ENCODE data around the gene CFAP90. TPM values are rescaled to one million over a fixed set of nuclear protein-coding genes. Genes with fewer than 3 reads are reported as not detected.

The CFAP90 gene
- total RNA-seq, 1 donor from 2014 or later, result 0.68 TPM

GRCh38 chr5:7842531-7842930 lies 8.4 kb downstream of the CFAP90 start:
- DNase-seq (ENCODE audit: low read depth, low spot score), result no peak
- Mint-ChIP-seq H3K36me3 (ENCODE audit: low read depth) (no peaks in the 10 kb centered on the region), H3K4me1 (no peaks in the 10 kb centered on the region), H3K4me3 (no peak overlapping the region), H3K9me3 (peaks cover 7% of the 10 kb centered on the region), H3K27ac (ENCODE audit: unreplicated experiment) (no peak overlapping the region), H3K27me3 (ENCODE audit: low read depth) (peaks cover 14% of the 10 kb centered on the region)
- TF ChIP-seq CTCF (conservative IDR thresholded peaks at IDR 0.05), result no peak

GRCh38 chr5:7837403-7837802 lies 13.5 kb downstream of the CFAP90 start:
- H3K9me3 Mint-ChIP-seq, result peaks cover 7% of the 10 kb centered on the region
- no peaks in the 10 kb centered on the region for H3K4me1 Mint-ChIP-seq
- H3K36me3 Mint-ChIP-seq (ENCODE audit: low read depth), result no peaks in the 10 kb centered on the region
- no peaks in the 10 kb centered on the region for H3K27me3 Mint-ChIP-seq (ENCODE audit: low read depth)
- no peak overlapping the region for H3K4me3 Mint-ChIP-seq
- DNase-seq (ENCODE audit: low read depth, low spot score), result no peak
- no peak for TF ChIP-seq CTCF (conservative IDR thresholded peaks at IDR 0.05)
- H3K27ac Mint-ChIP-seq (ENCODE audit: unreplicated experiment), result no peak overlapping the region

GRCh38 chr5:7834982-7835381 lies 16.0 kb downstream of the CFAP90 start:
- TF ChIP-seq CTCF (conservative IDR thresholded peaks at IDR 0.05), result no peak
- H3K27me3 Mint-ChIP-seq (ENCODE audit: low read depth), result no peaks in the 10 kb centered on the region
- H3K4me1 Mint-ChIP-seq, result no peaks in the 10 kb centered on the region
- H3K9me3 Mint-ChIP-seq, result no peaks in the 10 kb centered on the region
- no peaks in the 10 kb centered on the region for H3K36me3 Mint-ChIP-seq (ENCODE audit: low read depth)
- no peak overlapping the region for H3K4me3 Mint-ChIP-seq
- DNase-seq (ENCODE audit: low read depth, low spot score), result no peak
- no peak overlapping the region for H3K27ac Mint-ChIP-seq (ENCODE audit: unreplicated experiment)

- TF ChIP-seq CTCF (conservative IDR thresholded peaks at IDR 0.05), result no peak
- no peak overlapping the region for H3K27ac Mint-ChIP-seq (ENCODE audit: unreplicated experiment)
- no peak for DNase-seq (ENCODE audit: low read depth, low spot score)
- no peaks in the 10 kb centered on the region for H3K27me3 Mint-ChIP-seq (ENCODE audit: low read depth)
- H3K4me1 Mint-ChIP-seq, result no peaks in the 10 kb centered on the region
- no peaks in the 10 kb centered on the region for H3K9me3 Mint-ChIP-seq
- no peaks in the 10 kb centered on the region for H3K36me3 Mint-ChIP-seq (ENCODE audit: low read depth)
- H3K4me3 Mint-ChIP-seq, result no peak overlapping the region
These were observed 22.7 kb downstream of the CFAP90 start for GRCh38 chr5:7828269-7828668.

- H3K36me3 Mint-ChIP-seq (ENCODE audit: low read depth), result no peaks in the 10 kb centered on the region
- no peak for DNase-seq (ENCODE audit: low read depth, low spot score)
- no peaks in the 10 kb centered on the region for H3K27me3 Mint-ChIP-seq (ENCODE audit: low read depth)
- no peak overlapping the region for H3K4me3 Mint-ChIP-seq
- H3K27ac Mint-ChIP-seq (ENCODE audit: unreplicated experiment), result no peak overlapping the region
- no peaks in the 10 kb centered on the region for H3K4me1 Mint-ChIP-seq
- TF ChIP-seq CTCF (conservative IDR thresholded peaks at IDR 0.05), result no peak
- no peaks in the 10 kb centered on the region for H3K9me3 Mint-ChIP-seq
These were observed 23.3 kb downstream of the CFAP90 start for GRCh38 chr5:7827610-7828009.

- no peaks in the 10 kb centered on the region for H3K27me3 Mint-ChIP-seq (ENCODE audit: low read depth)
- no peak overlapping the region for H3K27ac Mint-ChIP-seq (ENCODE audit: unreplicated experiment)
- no peak overlapping the region for H3K4me3 Mint-ChIP-seq
- DNase-seq (ENCODE audit: low read depth, low spot score), result no peak
- no peak for TF ChIP-seq CTCF (conservative IDR thresholded peaks at IDR 0.05)
- H3K9me3 Mint-ChIP-seq, result no peaks in the 10 kb centered on the region
- H3K4me1 Mint-ChIP-seq, result no peaks in the 10 kb centered on the region
- no peaks in the 10 kb centered on the region for H3K36me3 Mint-ChIP-seq (ENCODE audit: low read depth)
These were observed 25.3 kb downstream of the CFAP90 start for GRCh38 chr5:7825630-7826029.

Measured in neural crest cell (in vitro differentiated cells).